HL-60/S4 treated with retinoic acid at 250 ng/mL for 4 days and 3 days (cell line): Measurements from ENCODE around the gene NHERF1.

Experiments
- in situ Hi-C: fragments of 300-500 bp; cut with MboI; formaldehyde crosslinking; loops from 2 replicates; pipeline ENCODE4 v1.7.0; 2022; ENCODE audit warnings: low sequenced_read_pairs

The NHERF1 gene

DNA sequence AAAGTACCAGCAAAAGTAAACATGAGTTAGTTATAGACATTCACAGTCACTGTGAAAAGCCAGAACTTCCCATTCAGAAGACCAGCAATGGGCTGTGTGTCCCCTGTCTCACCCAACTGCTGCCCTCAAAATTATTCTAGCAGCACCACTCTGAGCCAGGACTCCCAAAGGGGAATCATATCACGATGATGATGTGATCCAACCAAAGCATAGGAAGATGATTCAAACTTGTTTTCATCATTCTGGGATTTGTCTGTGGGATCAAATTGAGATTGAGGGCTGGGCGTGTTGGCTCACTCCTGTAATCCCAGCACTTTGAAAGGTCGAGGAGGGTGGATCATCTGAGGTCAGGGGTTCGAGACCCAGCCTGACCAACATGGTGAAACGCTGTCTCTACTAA is 34.1 kb downstream of the NHERF1 start:
- in situ Hi-C loops = no loop called here

DNA sequence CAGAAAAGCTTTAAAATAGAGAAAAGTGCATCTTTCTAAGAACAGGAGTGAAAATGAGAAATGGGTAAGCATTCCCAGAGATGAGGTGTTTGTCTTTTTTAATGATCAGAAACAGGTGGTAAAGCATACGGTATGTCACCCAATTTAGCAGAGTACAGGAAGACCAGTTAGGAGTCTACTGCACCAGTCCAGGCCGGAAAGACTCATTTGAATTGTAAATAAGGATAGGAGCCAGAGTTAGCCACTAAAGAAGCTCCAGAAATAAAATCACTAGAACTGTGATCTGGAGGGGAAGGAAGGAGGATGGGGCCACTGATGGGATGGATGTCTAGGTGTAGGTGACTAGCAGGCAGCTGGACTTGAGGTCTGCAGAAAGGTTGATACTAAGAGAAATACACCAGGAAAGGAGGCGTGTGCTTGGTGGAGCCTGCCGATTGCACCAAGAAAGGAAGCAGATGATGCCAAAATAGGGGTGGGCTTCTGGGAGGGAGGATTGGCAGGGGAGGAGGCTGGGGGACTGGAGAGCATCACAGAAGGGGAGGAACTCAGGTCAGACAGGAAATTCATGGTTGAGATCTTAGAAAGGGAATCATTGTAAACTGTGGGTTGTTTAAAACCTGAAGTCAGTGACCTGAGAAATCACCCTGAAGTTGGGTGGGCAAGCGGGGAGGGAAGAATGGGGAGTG is 35.8 kb downstream of the NHERF1 start:
- in situ Hi-C loops = no loop called here

DNA sequence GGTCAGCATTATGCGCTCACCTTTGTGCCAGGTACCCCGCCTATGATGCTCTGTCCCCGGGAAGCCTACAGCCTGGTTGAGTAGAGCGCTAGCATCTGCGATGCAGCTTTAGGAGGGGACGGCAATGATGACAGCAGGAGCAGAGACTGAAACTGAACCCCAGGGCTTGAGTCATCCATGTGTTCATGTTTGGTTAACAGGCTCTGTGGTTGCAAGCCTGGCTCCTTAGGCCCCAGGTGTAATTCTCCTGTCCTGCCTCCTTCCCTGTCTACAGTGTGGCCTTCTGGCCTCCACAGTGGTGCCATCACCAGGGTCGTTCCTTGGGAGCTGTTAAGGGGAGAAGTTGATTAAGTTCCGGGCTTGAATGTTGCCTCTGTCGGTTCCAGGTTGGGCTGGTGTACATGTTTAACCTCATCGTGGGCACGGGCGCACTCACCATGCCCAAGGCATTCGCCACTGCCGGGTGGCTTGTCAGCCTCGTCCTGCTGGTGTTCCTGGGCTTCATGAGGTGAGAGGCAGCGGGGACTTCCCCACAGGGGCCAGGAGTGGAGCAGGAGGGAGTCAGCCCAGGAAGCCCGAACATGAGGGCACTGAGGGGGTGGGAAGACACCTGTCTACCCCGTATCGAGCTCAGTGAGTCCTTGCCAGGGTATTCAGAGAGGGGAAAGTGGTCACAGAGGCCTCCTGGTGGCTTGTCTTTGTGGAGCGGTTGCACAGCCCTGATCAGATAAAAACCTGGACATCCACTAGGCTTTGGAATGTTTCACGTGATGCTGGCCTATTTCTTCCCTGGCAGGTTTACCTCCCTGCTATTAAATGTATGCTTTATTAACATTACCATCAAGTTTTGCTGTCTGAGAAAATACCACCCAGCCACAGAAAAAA is 36.9 kb downstream of the NHERF1 start:
- in situ Hi-C loops = no loop called here

DNA sequence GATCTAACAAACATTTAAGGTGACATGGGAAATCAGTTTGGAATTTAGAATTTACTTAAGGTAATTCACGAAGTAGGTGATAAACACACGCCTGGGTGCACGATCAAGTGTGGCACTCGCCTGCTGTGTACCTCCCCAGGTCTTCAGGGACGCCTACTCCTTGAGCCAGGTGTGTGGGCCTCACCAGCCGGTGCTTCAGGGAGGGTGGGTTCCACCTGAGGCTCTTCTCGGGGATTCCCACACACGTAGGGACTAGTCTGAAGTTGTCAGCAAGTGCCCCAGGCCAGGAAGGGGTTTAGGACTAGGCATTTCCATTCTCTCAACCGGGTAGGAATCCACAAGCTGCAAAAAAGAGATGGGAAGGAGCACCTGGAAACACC is 37.5 kb downstream of the NHERF1 start:
- in situ Hi-C loops = no loop called here

DNA sequence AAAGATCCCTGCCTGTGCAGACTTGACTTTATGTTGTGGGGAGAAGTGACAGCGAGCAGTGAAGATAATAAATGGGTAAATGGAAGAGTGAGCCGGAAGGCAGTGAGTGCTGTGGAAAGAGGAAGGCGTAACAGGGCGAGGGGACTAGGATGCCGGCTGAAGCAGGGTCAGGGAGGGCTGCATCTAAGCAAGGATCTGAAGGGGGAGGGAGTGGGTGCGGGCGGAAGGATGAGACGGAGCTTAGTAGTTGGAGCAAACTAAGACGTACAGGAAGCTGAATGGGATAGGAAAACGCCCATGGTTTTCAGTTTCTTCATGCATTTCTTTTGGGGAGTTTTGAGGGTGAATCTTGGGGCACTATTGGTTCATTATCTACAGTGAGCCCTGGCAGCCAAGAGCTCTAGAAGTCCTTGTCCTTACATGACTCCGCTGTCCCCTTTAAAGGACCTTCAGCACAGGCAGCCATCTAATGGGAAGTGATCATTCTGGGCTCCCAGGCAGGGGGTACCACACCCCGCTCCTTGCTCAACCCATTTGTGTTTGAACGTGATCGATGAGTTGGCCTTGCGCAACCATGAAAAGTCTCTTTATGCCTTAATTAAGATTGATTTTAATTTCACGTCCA is 38.1 kb downstream of the NHERF1 start:
- in situ Hi-C loops = no loop called here

DNA sequence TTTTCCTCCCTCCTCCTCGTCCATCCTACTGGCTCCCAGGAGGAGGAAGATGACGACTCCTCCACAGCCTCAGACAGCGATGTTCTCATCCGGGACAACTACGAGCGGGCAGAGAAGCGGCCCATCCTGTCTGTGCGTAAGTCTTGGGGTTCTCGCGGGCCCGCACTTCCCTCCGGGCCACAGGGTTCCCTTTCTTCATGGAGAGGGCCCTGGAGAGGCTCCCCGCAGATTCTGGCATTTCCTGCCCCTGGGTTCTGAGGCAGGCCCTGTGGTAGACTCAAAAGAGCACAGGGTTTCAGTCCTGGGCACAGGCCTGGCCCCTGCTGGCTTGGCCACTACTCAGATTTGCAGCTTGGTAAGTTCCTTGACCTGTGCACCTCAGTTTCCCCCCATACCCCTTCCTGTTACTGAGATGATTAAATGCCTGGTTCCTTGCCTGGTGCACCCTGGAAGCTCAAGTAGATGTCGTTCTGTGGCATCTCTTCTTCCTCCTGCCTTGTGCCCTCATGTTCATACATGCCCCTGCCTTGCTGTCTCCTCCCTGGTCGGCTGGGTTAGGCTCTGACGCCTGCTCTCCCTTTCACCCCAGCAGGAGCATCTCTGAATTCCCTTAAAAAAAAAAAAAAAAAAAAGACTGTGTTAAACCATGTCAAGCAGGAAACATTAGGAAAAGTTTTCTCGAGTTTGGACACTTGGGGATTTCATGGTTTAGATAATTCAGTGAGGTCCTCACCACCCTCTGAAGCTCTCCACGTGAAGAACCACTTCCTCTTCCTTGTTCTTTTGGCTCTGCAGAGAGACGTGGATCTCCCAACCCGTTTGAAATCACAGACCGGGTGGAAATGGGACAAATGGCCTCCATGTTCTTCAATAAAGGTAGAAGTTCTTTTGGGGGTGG is 42.0 kb downstream of the NHERF1 start:
- in situ Hi-C loops = loop anchor here (10.0 kb wide), 1 partner anchor 64 kb away; the partner anchor contains the start of gene GRIN2C

- in situ Hi-C loops = loop anchor here (10.0 kb wide), 1 partner anchor 62 kb away; the partner anchor contains the start of gene GRIN2C
Measured at GRCh38 chr17:74792586-74793105, 44.2 kb downstream of the NHERF1 start.

GRCh38 chr17:74795327-74796020 is 47.0 kb downstream of the NHERF1 start:
- in situ Hi-C loops = loop anchor here (10.0 kb wide), 1 partner anchor 59 kb away; the partner anchor contains the start of gene GRIN2C

GRCh38 chr17:74796211-74796610 is 47.8 kb downstream of the NHERF1 start:
- in situ Hi-C loops = loop anchor here (10.0 kb wide), 1 partner anchor 59 kb away; the partner anchor contains the start of gene GRIN2C

GRCh38 chr17:74796866-74797265 is 48.4 kb downstream of the NHERF1 start:
- in situ Hi-C loops = loop anchor here (10.0 kb wide), 1 partner anchor 58 kb away; the partner anchor contains the start of gene GRIN2C

GRCh38 chr17:74797824-74798223 is 49.4 kb downstream of the NHERF1 start:
- in situ Hi-C loops = loop anchor here (10.0 kb wide), 1 partner anchor 57 kb away; the partner anchor contains the start of gene GRIN2C

DNA sequence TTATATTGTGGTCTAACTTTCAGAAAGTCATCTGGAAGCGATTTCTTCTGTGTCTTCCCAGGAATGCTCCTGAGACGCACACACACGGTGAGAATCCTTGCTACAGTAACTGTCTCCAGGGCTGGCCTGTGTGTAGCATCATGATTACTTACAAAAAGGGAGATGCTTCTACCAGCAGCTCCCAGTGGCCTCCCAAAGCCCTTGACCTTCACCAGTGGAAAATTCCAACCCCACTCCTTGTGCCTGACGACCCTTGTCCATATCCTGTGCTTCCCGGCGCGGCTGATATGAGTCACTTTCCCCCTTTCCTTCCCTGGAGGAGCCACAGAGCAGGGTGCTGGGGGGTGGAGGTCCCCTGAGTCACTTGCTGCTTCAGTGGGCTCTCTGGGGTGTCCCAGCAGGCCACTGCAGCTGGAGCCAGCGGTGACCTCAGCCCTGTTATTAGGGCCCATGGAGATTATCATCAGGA is 49.8 kb downstream of the NHERF1 start:
- in situ Hi-C loops = loop anchor here (10.0 kb wide), 1 partner anchor 57 kb away; the partner anchor contains the start of gene GRIN2C

DNA sequence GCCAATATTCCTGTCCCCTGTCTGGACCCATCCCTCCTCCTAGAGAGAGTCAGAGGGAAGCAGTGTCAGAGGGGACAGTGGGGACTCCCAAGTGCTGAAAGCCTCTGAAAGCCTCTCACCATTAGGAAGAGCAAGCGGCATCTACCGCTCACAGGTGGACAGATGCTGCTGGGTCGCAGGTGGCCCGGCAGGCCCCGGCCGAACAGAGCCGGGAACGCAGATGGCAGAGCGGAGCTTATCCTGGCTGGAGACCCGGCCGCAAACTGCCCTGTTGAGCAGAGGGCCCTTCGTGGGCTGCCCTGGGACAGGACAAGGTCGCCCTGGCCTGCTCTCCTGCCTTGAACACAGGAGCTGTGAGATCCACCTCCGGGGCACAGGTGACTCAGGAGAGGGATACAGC is 50.7 kb downstream of the NHERF1 start:
- in situ Hi-C loops = loop anchor here (10.0 kb wide), 1 partner anchor 56 kb away; the partner anchor contains the start of gene GRIN2C

GRCh38 chr17:74800531-74800930 is 52.1 kb downstream of the NHERF1 start:
- in situ Hi-C loops = no loop called here

DNA sequence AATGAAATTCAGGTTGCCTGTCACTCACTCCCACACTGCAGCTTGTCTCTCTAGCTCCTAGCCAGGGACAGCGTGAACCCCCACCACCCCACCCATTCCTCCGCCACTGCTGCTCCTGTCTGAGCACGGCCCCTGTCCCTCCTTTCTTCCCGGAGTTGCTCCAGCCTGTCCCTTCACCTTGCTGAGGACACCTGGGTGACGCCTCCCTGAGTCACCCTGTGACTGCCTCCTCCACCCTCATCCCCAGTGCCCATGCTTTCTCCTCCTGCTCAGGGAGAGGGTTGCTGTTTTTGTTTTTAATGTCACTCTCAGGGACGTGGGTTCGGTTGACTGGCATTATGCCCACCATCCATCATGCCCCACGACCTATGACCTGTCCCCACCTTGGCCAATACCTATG is 53.5 kb downstream of the NHERF1 start:
- in situ Hi-C loops = no loop called here

GRCh38 chr17:74803388-74803930 is 55.0 kb downstream of the NHERF1 start:
- in situ Hi-C loops = no loop called here

GRCh38 chr17:74803971-74804370 is 55.5 kb downstream of the NHERF1 start:
- in situ Hi-C loops = no loop called here

DNA sequence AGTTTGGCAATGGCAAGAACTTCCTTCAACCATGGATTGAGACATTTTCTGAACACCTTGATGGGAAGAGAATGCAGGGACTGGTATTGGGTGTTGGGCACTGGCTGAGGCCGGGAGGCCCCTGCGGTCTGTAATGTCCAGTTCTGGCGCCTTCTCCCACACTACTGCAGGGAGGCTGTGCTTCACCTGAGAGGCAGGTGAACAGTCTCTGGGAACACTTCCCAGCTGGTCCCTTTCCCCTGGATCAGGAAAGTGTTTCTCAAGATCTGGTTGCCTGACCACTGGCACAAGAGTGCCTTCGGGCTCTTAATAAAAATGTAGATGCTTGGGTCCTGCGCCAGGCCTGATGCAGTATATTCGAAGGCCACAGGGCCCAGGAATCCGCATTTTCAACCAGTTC is 56.3 kb downstream of the NHERF1 start:
- in situ Hi-C loops = no loop called here

GRCh38 chr17:74805591-74805991 is 57.2 kb downstream of the NHERF1 start:
- in situ Hi-C loops = no loop called here
